GM23248 (cell line): ENCODE results near the gene RANBP3L. TPM values are rescaled to one million over a fixed set of nuclear protein-coding genes. Genes with fewer than 3 reads are reported as not detected.

ENCODE experiments used
- DNase-seq: peaks from one replicate; pipeline ENCODE4 v3.0.0-alpha.2; 2015
- H2AFZ ChIP-seq: fragments of 200-600 bp; sonication (generic); 2 replicates; pipeline ENCODE4 v1.6.1; 2016; ENCODE audit warnings: antibody characterized with exemption
- H3F3A ChIP-seq: fragments of 200-600 bp; sonication (generic); 2 replicates; pipeline ENCODE4 v1.6.1; 2016; ENCODE audit warnings: mild to moderate bottlenecking, antibody characterized with exemption, mixed run types; ENCODE audit not compliant: insufficient read depth
- H3K27ac ChIP-seq: fragments of 200-600 bp; sonication (generic); 2 replicates; pipeline ENCODE4 v1.5.1; 2016; ENCODE audit warnings: mild to moderate bottlenecking
- H3K27me3 ChIP-seq: fragments of 200-600 bp; sonication (generic); replicated peaks from 2 replicates; pipeline ENCODE4 v1.6.1; 2016; ENCODE audit warnings: mild to moderate bottlenecking; ENCODE audit not compliant: insufficient read depth
- H3K36me3 ChIP-seq: fragments of 200-600 bp; sonication (generic); 2 replicates; pipeline ENCODE4 v1.6.1; 2016; ENCODE audit warnings: low read depth, mild to moderate bottlenecking
- H3K4me1 ChIP-seq: fragments of 200-600 bp; sonication (generic); 2 replicates; pipeline ENCODE4 v1.6.1; 2016; ENCODE audit warnings: mild to moderate bottlenecking; ENCODE audit not compliant: insufficient read depth
- H3K4me2 ChIP-seq: fragments of 200-600 bp; sonication (generic); one replicate; pipeline ENCODE4 v1.6.1; 2016; ENCODE audit warnings: mild to moderate bottlenecking; ENCODE audit not compliant: unreplicated experiment
- H3K4me3 ChIP-seq: fragments of 200-600 bp; sonication (generic); 2 replicates; pipeline ENCODE4 v1.5.1; 2016; ENCODE audit warnings: mild to moderate bottlenecking
- H3K79me2 ChIP-seq: fragments of 200-600 bp; sonication (generic); 2 replicates; pipeline ENCODE4 v1.6.1; 2016; ENCODE audit warnings: mild to moderate bottlenecking; ENCODE audit not compliant: insufficient read depth
- H3K9ac ChIP-seq: fragments of 200-600 bp; sonication (generic); 2 replicates; pipeline ENCODE4 v1.6.1; 2016; ENCODE audit warnings: mild to moderate bottlenecking
- H3K9me2 ChIP-seq: fragments of 200-600 bp; sonication (generic); 2 replicates; pipeline ENCODE4 v1.6.1; 2016; ENCODE audit warnings: mixed run types, mild to moderate bottlenecking, moderate library complexity; ENCODE audit not compliant: insufficient read depth
- H3K9me3 ChIP-seq: fragments of 200-600 bp; sonication (generic); one replicate; pipeline ENCODE4 v1.6.1; 2017; ENCODE audit warnings: low read depth
- H4K20me1 ChIP-seq: fragments of 200-600 bp; sonication (generic); 2 replicates; pipeline ENCODE4 v1.6.0; 2016; ENCODE audit not compliant: insufficient read depth
- EZH2 ChIP-seq: fragments of 200-600 bp; sonication (generic); IDR thresholded peaks from 2 replicates; pipeline ENCODE4 v1.6.1; 2018; ENCODE audit warnings: antibody characterized with exemption, mild to moderate bottlenecking; ENCODE audit not compliant: insufficient read depth, poor library complexity, severe bottlenecking
- EZH2phosphoT487 ChIP-seq: fragments of 200-600 bp; sonication (generic); IDR thresholded peaks from 2 replicates; pipeline ENCODE4 v1.6.1; 2018; ENCODE audit warnings: antibody characterized with exemption, moderate library complexity, mild to moderate bottlenecking, low read depth; ENCODE audit not compliant: insufficient read depth
- WGBS, 2 experiments: methylation state at CpG; one replicate each; pipeline ENCODE4 v1.1.6; 2015 to 2017; ENCODE audit warnings: low lambda C conversion rate in 2 of 2, low coverage in 1 of 2; ENCODE audit errors: missing lambda C conversion rate in 2 of 2; 5-methylcytosine and 5-hydroxymethylcytosine counted together
- in situ Hi-C: fragments of 300-500 bp; cut with MboI; formaldehyde crosslinking; loops from 2 replicates; pipeline ENCODE4 v1.15.0; 2020
- polyA plus RNA-seq: library from polyadenylated mRNA; unstranded; fragments of >200 nt; fragmentation: Nextera tagmentation; extraction: Ambion mirVana; gene quantifications from 2 replicates; pipeline ENCODE4 v1.2.1, GENCODE V29; 2016
- total RNA-seq: library from RNA; depleted of rRNA; stranded (reverse); fragments of >200 nt; shearing (Covaris generic); gene quantifications from 2 replicates; pipeline ENCODE4 v1.2.3, GENCODE V29; 2014

Gene RANBP3L
- total and polyA plus RNA-seq, 2 experiments from 2014 or later, result not detected

GRCh38 chr5:36227046-36227445 is 74.7 kb downstream of the RANBP3L start:
- Histone ChIP-seq H3K9ac (no peak overlapping the region), H3K4me3 (no peak overlapping the region), H2AFZ (no peak overlapping the region), H3K4me1 (peaks cover 17% of the 10 kb centered on the region), H3K27ac (no peak overlapping the region), H3K4me2 (peak overlapping the region; percentile 24), H3K9me3 (no peaks in the 10 kb centered on the region), H3K79me2 (peaks cover 54% of the 10 kb centered on the region), H3K36me3 (peaks cover 12% of the 10 kb centered on the region), H3K27me3 (no peaks in the 10 kb centered on the region), H3K9me2 (no peaks in the 10 kb centered on the region), H4K20me1 (no peaks in the 10 kb centered on the region), H3F3A (peaks cover 10% of the 10 kb centered on the region; the same call in 1 of the 2 replicates)
- peak; percentile 13 for DNase-seq
- in situ Hi-C loops, result no loop called here
- no peak for TF ChIP-seq EZH2phosphoT487
- no peak for TF ChIP-seq EZH2

GRCh38 chr5:36222620-36223019 is 79.1 kb downstream of the RANBP3L start:
- H4K20me1 ChIP-seq, result no peaks in the 10 kb centered on the region
- no peak overlapping the region for H3K4me3 ChIP-seq
- H3F3A ChIP-seq, result 0 out of 2 replicates have a peak, but pooled peaks cover under 1% of the 10 kb centered on the region
- no peaks in the 10 kb centered on the region for H3K27me3 ChIP-seq
- H3K36me3 ChIP-seq, result peaks cover 40% of the 10 kb centered on the region
- DNase-seq, result no peak
- no peak overlapping the region for H3K9ac ChIP-seq
- no peaks in the 10 kb centered on the region for H3K9me3 ChIP-seq
- H3K79me2 ChIP-seq, result peaks cover 13% of the 10 kb centered on the region; the same call in 1 of the 2 replicates
- H2AFZ ChIP-seq, result no peak overlapping the region
- H3K9me2 ChIP-seq, result no peaks in the 10 kb centered on the region
- no peak overlapping the region for H3K27ac ChIP-seq
- TF ChIP-seq EZH2, result no peak
- TF ChIP-seq EZH2phosphoT487, result no peak
- no peak overlapping the region for H3K4me2 ChIP-seq
- in situ Hi-C loops, result no loop called here
- WGBS, 2 experiments, result 95 to 100% methylated on average over 1 of the region's 1 CpG
- peaks cover 14% of the 10 kb centered on the region for H3K4me1 ChIP-seq

GRCh38 chr5:36217988-36218387 is 83.7 kb downstream of the RANBP3L start:
- no peaks in the 10 kb centered on the region for H3K9me2 ChIP-seq
- DNase-seq, result no peak
- H4K20me1 ChIP-seq, result no peaks in the 10 kb centered on the region
- H3K4me1 ChIP-seq, result no peaks in the 10 kb centered on the region
- H3K9ac ChIP-seq, result no peak overlapping the region
- H3K4me3 ChIP-seq, result no peak overlapping the region
- no peak overlapping the region for H3K4me2 ChIP-seq
- H3K27ac ChIP-seq, result no peak overlapping the region
- TF ChIP-seq EZH2phosphoT487 (no peak), EZH2 (no peak)
- no peaks in the 10 kb centered on the region for H3K27me3 ChIP-seq
- in situ Hi-C loops, result no loop called here
- 96 to 100% methylated on average over 1 of the region's 1 CpG for WGBS, 2 experiments
- H3K9me3 ChIP-seq, result no peaks in the 10 kb centered on the region
- no peaks in the 10 kb centered on the region for H3K79me2 ChIP-seq
- H3F3A ChIP-seq, result no peaks in the 10 kb centered on the region
- H3K36me3 ChIP-seq, result peaks cover 47% of the 10 kb centered on the region
- H2AFZ ChIP-seq, result no peak overlapping the region

GRCh38 chr5:36217567-36217966 is 84.1 kb downstream of the RANBP3L start:
- no peaks in the 10 kb centered on the region for H3K4me1 ChIP-seq
- H3K27ac ChIP-seq, result no peak overlapping the region
- H4K20me1 ChIP-seq, result no peaks in the 10 kb centered on the region
- no peak for TF ChIP-seq EZH2phosphoT487
- no peak for TF ChIP-seq EZH2
- no peak overlapping the region for H3K9ac ChIP-seq
- no peaks in the 10 kb centered on the region for H3F3A ChIP-seq
- no peaks in the 10 kb centered on the region for H3K79me2 ChIP-seq
- H3K27me3 ChIP-seq, result no peaks in the 10 kb centered on the region
- no peak overlapping the region for H3K4me2 ChIP-seq
- DNase-seq, result no peak
- in situ Hi-C loops, result no loop called here
- no peak overlapping the region for H2AFZ ChIP-seq
- WGBS, 2 experiments, result 96 to 98% methylated on average over 1 of the region's 1 CpG
- no peak overlapping the region for H3K4me3 ChIP-seq
- H3K36me3 ChIP-seq, result peaks cover 47% of the 10 kb centered on the region
- no peaks in the 10 kb centered on the region for H3K9me3 ChIP-seq
- H3K9me2 ChIP-seq, result no peaks in the 10 kb centered on the region

- H3K36me3 ChIP-seq, result peaks cover 41% of the 10 kb centered on the region
- no peak overlapping the region for H3K4me3 ChIP-seq
- in situ Hi-C loops, result no loop called here
- no peak overlapping the region for H3K4me2 ChIP-seq
- no peaks in the 10 kb centered on the region for H3K4me1 ChIP-seq
- DNase-seq, result no peak
- 88 to 89% methylated on average over 2 of the region's 2 CpGs for WGBS, 2 experiments
- H3K27me3 ChIP-seq, result no peaks in the 10 kb centered on the region
- no peaks in the 10 kb centered on the region for H3K9me3 ChIP-seq
- TF ChIP-seq EZH2, result no peak
- no peak for TF ChIP-seq EZH2phosphoT487
- no peak overlapping the region for H2AFZ ChIP-seq
- H4K20me1 ChIP-seq, result no peaks in the 10 kb centered on the region
- H3K27ac ChIP-seq, result no peak overlapping the region
- no peaks in the 10 kb centered on the region for H3K79me2 ChIP-seq
- H3K9me2 ChIP-seq, result no peaks in the 10 kb centered on the region
- H3K9ac ChIP-seq, result no peak overlapping the region
- H3F3A ChIP-seq, result no peaks in the 10 kb centered on the region
These were observed 85.8 kb downstream of the RANBP3L start for GRCh38 chr5:36215910-36216309.
